GM18909 (cell line): Measurements from ENCODE around the gene VRK3.
"Not testable (repeated sequence)": the region's sequence is repeated elsewhere in the genome, so short reads cannot be mapped to it uniquely, and the experiment has no call there.

ENCODE experiments used
- ATAC-seq: cut with Tn5 transposase; IDR thresholded peaks from one replicate; pipeline ENCODE4 v1.9.1; 2021; ENCODE audit warnings: mild to moderate bottlenecking; ENCODE audit not compliant: unreplicated experiment, poor library complexity

Gene VRK3, protein sequence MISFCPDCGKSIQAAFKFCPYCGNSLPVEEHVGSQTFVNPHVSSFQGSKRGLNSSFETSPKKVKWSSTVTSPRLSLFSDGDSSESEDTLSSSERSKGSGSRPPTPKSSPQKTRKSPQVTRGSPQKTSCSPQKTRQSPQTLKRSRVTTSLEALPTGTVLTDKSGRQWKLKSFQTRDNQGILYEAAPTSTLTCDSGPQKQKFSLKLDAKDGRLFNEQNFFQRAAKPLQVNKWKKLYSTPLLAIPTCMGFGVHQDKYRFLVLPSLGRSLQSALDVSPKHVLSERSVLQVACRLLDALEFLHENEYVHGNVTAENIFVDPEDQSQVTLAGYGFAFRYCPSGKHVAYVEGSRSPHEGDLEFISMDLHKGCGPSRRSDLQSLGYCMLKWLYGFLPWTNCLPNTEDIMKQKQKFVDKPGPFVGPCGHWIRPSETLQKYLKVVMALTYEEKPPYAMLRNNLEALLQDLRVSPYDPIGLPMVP

DNA sequence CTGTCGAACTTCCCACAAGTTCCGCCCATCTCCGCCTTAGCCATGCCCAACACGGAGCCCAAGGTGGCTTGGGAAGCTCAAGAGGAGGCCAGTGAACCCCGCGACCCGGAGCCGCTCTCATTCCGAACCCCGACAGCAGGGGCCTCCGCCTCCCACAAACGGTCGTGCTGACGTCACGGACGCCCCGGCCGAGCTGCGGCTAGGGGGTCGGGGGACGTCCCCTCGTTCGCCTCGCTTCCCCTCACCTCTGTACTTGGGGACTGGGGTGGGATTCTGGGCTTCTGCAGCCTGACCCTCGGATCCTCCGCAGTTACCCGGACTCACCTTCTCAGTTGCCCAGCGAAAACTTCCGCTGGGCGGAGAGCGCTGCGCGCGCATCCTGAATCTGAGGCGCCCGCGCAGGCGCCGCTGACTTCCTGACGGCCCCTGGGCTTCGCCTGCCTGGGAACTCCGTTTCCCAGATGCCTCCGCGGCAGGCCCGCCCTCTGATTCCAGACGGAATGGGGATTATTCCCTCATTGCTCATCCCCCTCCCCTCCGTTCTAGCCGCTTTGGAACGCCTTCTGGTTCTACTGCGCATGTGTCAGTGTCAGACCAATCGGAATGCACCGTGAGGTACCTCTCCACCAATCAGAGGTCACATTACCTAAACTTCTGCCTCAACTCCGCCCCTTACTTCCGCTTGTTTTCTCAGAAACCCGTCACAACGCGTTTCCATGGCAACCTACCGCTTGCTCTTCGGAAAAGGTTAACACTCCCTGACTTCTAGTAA is at the start of gene VRK3:
Gene VRK3, minus strand, starts transcription at position 351 of the 772 bp plus-strand sequence. CDS start 9,210 bp downstream, outside the sequence.
- peak; percentile 86 for ATAC-seq

DNA sequence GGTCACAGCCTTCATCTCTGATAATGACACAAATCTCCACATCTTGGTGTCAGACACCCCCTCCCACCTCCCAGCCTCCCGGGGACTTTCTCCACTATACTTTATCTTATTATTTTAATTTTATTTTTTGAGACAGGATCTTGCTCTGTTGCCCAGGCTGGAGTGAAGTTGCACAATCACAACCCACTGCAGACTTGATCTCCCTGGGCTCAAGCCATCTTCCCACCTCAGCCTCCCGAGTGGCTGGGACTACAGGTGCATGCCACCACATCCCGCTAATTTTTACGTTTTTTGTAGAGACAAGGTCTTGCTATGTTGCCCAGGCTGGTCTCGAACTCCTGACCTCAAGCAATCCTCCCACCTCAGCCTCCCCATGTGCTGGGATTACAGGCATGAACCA is 43.2 kb upstream of the VRK3 start:
- not testable (repeated sequence) for ATAC-seq

DNA sequence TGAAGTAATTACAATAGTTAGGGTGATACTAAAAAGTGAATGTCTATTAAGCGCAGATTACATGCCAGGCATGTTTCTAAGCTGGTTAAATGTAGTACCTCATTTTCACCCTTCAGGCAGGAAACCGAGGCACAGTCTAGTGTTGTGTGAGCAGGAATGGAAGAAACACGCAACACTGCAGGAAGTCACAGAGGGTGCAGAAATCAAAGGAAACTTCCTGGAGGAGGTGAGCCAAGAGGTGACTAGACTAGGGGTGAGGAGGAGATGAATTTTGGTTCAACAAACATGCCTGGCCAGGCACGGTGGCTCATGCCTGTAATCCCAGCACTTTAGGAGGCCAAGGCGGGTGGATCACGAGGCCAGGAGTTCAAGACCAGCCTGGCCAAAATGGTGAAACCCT is 42.4 kb upstream of the VRK3 start:
- ATAC-seq, result no peak

DNA sequence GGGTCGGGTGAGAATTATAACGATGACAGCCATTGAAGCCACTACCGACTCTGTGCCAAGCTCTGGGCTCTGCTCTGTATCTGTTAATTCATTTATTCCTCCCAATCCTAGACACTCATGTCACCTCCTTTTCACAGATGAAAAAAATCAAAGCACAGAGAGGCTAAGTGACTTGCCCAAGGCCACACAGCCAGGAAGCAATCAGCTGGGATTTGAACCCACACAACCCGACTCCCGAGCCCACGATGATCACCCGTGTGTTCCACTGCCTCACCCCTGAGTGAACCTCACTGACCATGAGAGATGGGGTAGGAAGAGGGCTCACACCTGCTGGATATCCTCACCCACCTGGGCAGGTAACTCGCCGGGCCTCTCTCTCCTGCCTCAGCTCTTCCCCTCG is 40.8 kb upstream of the VRK3 start:
- no peak for ATAC-seq

DNA sequence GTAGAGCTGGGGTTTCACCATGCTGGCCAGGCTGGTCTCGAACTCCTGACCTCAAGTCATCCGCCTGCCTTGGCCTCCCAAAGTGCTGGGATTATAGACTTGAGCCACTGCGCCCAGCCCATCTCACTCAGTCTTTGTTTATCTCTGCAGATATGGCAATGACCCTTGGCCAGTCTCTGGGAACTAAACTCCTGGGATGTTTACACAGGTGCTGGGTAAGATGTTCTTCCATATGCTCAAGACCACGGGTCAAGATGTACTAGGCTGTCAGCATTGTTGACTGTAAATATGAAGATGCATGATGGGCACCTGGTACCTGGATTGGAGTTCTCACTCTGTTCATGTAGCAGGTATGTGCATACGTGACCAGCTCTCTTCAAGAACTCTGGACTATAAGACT is 36.5 kb upstream of the VRK3 start:
- ATAC-seq, result no peak

DNA sequence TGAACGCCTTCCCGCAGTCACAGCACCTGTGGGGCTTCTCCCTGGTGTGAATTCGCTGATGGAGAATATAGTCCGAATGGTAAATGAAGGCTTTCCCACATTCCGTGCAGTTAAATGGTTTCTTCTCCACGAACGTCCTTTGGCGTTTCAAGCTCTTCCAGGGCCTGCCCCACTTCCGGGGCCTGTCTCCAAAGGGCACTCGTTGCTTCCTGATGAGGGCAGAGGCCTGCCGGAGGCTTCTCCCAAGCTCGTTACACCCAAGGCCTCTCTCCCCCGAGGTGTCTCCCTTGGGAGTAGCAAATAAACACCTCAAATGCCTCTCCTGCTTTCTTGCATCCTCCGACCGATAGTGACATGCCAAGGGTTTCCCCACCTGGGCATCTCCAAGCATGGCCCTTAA is 34.9 kb upstream of the VRK3 start:
- ATAC-seq, result no peak

DNA sequence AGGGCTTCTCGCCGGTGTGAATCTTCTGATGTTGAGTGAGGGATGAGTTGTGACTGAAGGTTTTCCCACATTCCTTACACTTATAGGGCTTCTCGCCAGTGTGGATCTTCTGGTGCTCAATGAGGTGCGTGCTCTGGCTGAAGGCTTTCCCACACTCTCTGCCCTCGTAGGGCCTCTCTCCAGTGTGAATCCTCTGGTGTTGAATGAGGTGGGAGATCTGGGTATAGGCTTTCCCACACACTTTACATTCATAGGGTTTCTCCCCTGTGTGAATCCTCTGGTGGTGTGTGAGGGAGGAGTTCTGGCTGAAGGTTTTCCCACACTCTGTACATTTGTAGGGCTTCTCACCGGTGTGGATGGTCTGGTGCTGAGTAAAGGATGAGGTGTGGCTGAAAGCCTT is 33.9 kb upstream of the VRK3 start:
- no peak for ATAC-seq

DNA sequence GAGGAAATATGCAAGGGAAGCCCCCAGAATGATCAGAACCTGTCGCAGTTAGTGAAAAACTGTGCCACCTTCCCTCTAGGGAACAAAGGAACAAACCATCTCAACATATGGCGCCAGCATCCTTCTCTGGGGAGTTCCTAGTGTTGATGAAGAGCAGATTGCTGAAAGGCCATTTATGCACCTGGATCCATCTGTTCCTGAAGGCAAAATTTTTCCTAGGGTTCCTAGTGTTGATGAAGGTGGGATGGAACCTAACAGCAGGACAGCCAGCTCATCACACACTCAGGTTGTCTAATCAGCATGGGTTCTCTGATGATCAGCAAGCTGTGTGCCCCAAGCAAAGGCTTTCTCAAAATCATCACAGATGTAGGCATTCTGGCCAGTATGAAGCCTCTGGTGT is 33.3 kb upstream of the VRK3 start:
- no peak for ATAC-seq

DNA sequence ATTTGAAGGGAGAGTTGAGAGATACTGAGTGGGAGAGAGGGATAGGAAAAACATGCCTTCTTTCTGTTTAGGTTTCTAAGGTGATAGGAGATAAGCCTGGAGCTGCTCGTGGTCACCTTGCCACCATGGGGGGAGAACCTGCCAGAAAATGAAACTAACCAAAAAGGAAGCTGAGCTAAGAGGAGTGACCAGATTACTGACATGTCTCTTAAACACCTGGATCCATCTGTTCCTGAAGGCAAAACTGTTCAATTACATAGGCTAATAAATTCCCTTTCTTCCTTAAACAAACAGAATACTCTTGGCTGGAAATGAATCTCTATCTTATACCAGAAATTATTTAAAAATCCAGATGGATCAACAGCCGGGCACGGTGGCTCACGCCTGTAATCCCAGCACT is 27.9 kb upstream of the VRK3 start:
- ATAC-seq, result no peak

DNA sequence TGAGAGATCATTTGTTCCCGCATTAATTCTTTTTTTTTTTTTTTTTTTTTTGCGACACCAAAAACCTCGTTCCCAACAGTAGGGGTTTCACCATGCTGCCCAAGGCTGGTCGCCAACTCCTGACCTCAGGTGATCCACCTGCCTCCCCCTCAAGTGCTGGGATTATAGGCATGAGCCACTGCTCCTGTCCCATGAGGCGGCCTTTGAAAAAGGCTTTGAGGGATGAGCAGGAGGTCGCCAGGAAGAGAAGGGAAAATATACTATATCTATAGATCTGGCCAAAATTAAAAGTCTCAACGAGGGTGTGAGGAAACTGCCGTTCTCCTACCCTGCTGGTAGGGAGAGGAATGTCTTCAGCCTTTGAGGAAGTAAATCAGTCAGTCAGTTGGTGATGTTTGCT is 26.8 kb upstream of the VRK3 start:
- no peak for ATAC-seq

DNA sequence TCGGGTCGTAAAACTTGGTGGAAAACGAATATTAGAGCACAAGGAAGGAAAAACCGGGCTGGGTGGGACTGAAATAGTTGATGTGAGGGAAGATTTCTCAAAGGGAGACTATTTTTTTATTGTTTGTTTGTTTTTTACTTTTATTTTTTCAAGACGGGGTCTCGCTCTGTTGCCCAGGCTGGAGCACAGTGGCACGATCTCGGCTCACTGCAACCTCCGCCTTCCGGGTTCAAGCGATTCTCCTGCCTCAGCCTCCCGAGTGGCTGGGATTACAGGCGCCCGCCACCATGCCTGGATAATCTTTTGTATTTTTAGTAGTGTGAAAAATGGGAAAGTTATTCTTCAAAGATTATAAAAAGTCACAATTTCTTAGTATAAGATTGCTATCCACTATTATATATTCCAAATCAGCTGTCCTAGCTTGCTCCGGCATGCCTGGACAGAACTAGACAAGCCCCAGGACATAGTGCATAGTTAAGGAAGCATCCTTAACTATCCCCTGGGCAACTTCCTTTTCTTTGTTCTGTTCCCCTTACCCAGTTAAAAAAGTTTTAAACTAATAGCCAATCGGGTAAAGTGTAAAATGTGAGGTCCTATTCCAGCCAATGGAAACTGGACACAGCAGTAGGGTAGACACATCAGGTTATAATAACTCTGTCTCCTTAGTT is 26.2 kb upstream of the VRK3 start:
- ATAC-seq, result not testable (repeated sequence)

DNA sequence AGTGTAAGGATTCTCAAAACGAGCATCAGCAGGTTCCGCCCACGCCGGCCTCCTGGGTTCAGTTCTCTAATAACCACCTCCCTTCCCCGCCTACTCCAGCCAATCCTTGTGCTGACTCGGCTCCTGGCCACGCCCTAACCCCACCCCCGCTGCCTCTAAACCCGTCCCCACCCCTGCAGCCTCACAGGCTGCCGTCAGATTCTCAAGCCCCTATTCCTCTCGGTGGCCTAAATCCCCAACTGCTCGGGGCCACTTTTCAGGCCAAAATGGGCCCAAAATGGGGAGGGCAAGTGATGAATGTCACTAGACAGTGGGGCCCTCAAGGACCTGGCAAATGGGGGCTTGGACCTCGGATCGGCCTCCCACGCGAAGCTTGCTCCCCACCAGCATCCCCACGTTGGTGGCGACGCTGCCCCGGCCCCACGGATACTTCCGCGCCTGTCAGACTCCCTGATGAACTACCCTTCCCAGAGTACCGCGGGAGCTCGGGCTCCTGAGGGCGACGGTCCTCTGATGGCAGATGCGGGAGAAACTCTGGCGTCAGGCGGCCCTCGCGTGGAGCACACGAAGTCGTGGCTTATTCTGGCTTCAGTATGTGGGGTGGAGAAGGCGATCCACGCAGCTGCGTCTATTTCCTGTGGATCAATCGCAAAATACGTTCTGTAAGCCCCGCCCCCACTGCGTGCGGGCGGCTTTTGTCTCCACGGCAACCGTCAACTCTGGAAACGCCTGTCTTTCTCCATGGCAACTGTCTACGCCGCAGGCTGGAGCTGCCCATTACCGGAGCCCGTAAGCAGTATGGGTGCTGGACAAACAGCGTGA is 25.4 kb upstream of the VRK3 start:
- no peak for ATAC-seq

DNA sequence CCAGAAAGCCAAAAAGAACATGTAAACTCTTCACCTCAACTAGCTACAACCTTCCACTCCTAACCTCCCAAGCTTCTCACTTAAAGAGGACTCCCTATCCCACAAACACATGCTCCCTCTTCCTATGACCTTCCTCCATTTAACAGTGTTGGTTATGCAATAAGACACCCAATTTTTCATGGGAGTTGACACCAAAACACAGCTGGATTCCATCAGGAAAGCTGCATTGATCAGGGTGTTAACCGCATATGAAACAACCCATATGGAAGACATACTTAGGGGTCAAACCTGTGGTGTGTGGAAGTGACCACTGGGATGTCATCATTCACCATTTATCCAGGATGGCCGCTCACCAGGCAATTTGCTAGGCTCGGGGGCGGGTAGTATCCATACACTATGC is 22.5 kb upstream of the VRK3 start:
- ATAC-seq, result no peak

DNA sequence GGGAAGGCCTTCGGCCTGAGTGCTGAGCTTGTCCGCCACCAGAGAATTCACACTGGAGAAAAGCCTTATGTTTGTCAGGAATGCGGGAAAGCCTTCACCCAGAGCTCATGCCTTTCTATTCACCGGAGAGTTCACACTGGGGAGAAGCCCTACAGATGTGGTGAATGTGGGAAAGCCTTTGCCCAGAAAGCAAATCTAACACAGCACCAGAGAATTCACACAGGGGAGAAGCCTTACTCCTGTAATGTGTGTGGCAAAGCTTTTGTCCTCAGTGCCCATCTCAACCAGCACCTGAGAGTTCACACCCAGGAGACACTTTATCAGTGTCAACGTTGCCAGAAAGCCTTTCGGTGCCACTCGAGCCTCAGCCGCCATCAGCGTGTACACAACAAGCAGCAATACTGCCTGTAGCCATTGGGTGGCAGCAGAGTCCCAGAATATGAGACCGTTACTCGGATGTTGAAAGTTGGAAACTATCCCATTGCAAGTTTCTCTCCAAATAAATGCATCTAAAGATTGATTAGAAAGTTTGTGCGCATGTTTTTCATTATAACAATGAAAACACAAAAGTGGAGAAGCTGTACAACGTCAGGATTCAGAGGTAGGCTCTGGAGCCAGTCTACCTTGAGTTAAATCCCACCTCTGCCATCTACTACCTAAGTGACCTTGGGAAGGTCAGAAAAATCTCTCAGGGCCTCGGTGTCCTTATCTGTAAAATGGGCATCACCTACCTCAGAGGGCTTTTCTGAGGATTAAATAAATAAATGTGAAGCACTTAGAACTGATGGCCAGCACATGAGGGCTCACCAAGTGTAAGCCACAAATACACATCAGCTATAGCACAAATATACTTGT is 21.7 kb upstream of the VRK3 start:
- no peak for ATAC-seq

DNA sequence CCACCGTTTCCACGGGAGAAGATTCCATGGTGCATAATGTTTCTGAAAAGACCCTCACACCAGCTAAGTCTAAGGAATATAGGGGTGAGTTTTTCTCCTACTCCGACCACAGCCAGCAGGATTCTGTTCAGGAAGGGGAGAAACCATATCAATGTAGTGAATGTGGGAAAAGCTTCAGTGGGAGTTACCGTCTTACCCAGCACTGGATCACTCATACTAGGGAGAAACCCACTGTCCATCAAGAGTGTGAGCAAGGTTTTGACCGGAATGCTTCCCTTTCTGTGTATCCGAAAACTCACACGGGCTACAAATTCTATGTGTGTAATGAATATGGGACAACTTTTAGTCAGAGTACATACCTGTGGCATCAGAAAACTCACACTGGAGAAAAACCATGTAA is 19.8 kb upstream of the VRK3 start:
- ATAC-seq, result no peak

DNA sequence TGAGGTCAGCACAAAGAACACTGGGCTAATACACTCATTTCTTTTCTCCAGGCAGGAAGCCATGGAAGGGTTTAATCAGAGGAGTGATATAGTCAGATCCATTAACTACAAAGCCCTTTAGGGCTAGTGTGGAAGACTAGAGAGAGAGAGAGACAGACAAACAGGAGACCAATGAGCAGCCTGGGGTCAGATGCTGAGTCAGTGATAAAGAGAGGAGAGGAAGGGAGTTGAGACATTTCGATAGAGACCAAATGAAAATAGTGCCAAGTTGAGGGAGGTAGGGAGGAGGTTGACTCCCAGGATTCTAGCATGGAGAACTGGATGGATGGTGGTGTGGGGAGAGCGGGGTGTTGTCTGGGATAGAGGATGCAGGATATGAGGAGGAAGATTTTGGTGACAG is 18.8 kb upstream of the VRK3 start:
- no peak for ATAC-seq

DNA sequence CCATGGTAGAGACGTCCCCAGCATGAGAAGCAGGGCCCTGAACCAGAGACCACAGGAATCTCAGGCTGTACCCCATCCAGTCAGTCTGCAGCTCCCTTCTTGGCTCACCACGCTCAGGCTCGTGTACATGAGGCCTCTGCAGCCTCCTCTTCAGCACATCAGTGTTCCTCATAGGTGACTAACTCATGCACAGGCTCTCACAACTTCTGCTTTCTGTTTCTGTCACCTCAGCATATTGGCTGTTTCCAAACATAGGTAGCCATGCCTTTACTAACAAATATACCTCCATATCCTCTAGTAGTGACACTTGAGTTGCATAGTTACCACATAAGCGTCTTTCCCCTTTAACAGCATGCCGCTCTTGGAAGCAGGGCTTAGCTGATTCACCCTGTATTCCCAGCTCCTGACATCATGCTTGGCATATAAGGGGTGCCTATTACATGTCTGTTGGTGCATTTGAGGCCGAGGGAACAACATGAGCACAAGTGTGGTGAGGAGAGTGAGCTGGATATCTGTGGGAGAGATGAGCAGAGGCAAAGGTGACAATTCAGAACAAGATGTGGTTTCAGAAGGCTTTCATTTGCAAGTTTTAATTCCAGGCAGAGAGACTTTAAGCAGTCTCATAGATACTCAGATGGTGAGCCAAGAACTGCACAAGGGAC is 17.3 kb upstream of the VRK3 start:
- ATAC-seq, result no peak

DNA sequence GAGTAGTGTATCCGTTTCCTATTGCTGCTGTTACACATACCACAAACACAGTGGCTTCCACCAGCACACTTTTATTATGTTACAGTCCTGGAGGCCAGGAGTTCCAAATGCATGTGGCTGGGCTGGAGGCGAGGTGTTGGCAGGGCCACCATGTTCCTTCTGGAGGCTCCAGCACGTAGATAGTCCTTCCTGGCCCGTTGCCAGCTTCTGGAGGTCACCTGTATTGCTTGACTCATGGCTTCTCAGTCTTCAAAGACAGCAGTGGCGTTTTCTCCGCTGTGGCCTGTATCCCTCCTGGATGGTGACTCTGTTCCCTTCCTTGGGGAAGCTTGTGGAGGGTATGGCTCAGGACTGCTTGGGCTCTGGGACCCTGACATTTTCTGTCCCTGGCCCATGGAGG is 15.8 kb upstream of the VRK3 start:
- no peak for ATAC-seq

DNA sequence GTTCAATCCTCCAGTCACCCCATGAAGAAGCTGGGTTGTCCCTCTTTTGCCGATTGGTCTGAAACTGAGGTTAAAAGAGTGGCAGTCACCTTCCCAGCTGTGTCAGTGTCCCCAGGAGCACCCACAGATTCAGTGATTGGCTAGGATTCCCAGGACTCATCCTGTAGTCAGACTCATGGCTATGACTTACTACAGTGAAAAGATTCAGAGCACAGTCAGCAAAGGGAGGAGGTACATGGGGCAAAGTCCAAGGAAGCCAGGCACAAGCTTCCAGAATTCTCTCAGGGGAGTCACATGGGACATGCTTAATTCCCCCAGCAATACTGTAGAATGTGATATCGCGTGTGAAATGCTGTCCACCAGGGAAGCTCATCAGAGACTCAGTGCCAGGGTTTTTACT is 14.8 kb upstream of the VRK3 start:
- ATAC-seq, result no peak
